ENCODE data around the gene WDR75.

DNA sequence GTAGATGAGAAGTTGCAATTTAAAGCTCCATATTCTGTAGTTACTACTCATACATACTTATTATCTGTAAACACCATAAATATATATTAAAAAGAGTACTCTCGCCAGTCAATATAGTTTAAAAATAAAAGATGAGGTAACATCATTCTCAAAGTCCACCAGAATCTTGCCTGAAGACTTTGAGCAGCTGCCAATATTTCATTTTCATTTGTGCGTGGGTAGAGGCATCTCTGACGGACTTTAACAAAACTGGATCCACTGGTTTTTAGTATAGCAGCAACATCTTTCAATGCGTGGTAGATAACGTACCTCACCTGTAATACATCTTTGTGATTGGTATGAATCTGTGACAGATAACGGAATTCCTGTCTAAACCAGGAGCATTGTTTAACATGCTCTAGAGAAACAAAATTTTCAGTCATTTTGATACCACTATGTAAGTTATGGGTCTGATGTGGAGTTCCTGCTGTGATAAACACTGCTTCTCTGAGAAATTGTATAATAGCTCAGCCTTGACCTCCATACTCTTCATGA is 45.0 kb downstream of the WDR75 start:
- TF ChIP-seq, protein P1, sequence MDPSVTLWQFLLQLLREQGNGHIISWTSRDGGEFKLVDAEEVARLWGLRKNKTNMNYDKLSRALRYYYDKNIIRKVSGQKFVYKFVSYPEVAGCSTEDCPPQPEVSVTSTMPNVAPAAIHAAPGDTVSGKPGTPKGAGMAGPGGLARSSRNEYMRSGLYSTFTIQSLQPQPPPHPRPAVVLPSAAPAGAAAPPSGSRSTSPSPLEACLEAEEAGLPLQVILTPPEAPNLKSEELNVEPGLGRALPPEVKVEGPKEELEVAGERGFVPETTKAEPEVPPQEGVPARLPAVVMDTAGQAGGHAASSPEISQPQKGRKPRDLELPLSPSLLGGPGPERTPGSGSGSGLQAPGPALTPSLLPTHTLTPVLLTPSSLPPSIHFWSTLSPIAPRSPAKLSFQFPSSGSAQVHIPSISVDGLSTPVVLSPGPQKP (IDR thresholded peaks at IDR 0.05; ENCODE audit: borderline replicate concordance, low read depth, low read length), result no peak
- TF ChIP-seq, protein P2, sequence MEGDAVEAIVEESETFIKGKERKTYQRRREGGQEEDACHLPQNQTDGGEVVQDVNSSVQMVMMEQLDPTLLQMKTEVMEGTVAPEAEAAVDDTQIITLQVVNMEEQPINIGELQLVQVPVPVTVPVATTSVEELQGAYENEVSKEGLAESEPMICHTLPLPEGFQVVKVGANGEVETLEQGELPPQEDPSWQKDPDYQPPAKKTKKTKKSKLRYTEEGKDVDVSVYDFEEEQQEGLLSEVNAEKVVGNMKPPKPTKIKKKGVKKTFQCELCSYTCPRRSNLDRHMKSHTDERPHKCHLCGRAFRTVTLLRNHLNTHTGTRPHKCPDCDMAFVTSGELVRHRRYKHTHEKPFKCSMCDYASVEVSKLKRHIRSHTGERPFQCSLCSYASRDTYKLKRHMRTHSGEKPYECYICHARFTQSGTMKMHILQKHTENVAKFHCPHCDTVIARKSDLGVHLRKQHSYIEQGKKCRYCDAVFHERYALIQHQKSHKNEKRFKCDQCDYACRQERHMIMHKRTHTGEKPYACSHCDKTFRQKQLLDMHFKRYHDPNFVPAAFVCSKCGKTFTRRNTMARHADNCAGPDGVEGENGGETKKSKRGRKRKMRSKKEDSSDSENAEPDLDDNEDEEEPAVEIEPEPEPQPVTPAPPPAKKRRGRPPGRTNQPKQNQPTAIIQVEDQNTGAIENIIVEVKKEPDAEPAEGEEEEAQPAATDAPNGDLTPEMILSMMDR (conservative IDR thresholded peaks at IDR 0.05; ENCODE audit: low read depth, low read length), result no peak

Data from IMR-90 (cell line).